ENCODE data around the gene KCNS1. TPM values are rescaled to one million over a fixed set of nuclear protein-coding genes. Genes with fewer than 3 reads are reported as not detected.

Gene KCNS1
- total RNA-seq, 1 donor from 2014 or later = 0.14 TPM

GRCh38 chr20:45070932-45071632 lies 29.8 kb downstream of the KCNS1 start:
- TF ChIP-seq CTCF (IDR thresholded peaks at IDR 0.05; ENCODE audit: borderline replicate concordance) = no peak
- H3K27ac ChIP-seq (replicated peaks) = no peak overlapping the region
- peaks cover 19% of the 10 kb centered on the region for H3K36me3 ChIP-seq
- H3K9me3 ChIP-seq (replicated peaks) = no peaks in the 10 kb centered on the region
- no peaks in the 10 kb centered on the region for H3K27me3 ChIP-seq (ENCODE audit: low read depth)
- intact Hi-C loops (cut with micrococcal nuclease) = no loop called here
- H3K4me1 ChIP-seq = no peaks in the 10 kb centered on the region
- no peak for DNase-seq
- H3K4me3 ChIP-seq = no peak overlapping the region

- no peak for TF ChIP-seq CTCF (IDR thresholded peaks at IDR 0.05; ENCODE audit: borderline replicate concordance)
- Histone ChIP-seq H3K27me3 (ENCODE audit: low read depth) (no peaks in the 10 kb centered on the region), H3K4me1 (no peaks in the 10 kb centered on the region), H3K36me3 (peaks cover 3% of the 10 kb centered on the region), H3K27ac (replicated peaks) (no peak overlapping the region), H3K4me3 (no peak overlapping the region), H3K9me3 (replicated peaks) (no peaks in the 10 kb centered on the region)
- no peak for DNase-seq
- intact Hi-C loops (cut with micrococcal nuclease) = no loop called here
Measured at GRCh38 chr20:45069261-45069660, 31.7 kb downstream of the KCNS1 start.

- TF ChIP-seq CTCF (IDR thresholded peaks at IDR 0.05; ENCODE audit: borderline replicate concordance) = no peak
- H3K4me3 ChIP-seq = no peak overlapping the region
- intact Hi-C loops (cut with micrococcal nuclease) = no loop called here
- H3K27ac ChIP-seq (replicated peaks) = no peak overlapping the region
- no peaks in the 10 kb centered on the region for H3K4me1 ChIP-seq
- no peaks in the 10 kb centered on the region for H3K9me3 ChIP-seq (replicated peaks)
- no peak for DNase-seq
- no peaks in the 10 kb centered on the region for H3K36me3 ChIP-seq
- no peaks in the 10 kb centered on the region for H3K27me3 ChIP-seq (ENCODE audit: low read depth)
Measured at GRCh38 chr20:45067558-45067957, 33.4 kb downstream of the KCNS1 start.

GRCh38 chr20:45067087-45067486 lies 33.8 kb downstream of the KCNS1 start:
- no peak for TF ChIP-seq CTCF (IDR thresholded peaks at IDR 0.05; ENCODE audit: borderline replicate concordance)

GRCh38 chr20:45066372-45066771 lies 34.6 kb downstream of the KCNS1 start:
- intact Hi-C loops (cut with micrococcal nuclease) = no loop called here
- Histone ChIP-seq H3K4me3 (no peak overlapping the region), H3K27ac (replicated peaks) (no peak overlapping the region), H3K9me3 (replicated peaks) (no peaks in the 10 kb centered on the region), H3K36me3 (no peaks in the 10 kb centered on the region), H3K4me1 (no peaks in the 10 kb centered on the region), H3K27me3 (ENCODE audit: low read depth) (no peaks in the 10 kb centered on the region)
- no peak for DNase-seq
- no peak for TF ChIP-seq CTCF (IDR thresholded peaks at IDR 0.05; ENCODE audit: borderline replicate concordance)

More at GRCh38 chr20:45067087-45067486, 33.8 kb downstream of the KCNS1 start:
- no peaks in the 10 kb centered on the region for H3K36me3 ChIP-seq
- H3K9me3 ChIP-seq (replicated peaks) = no peaks in the 10 kb centered on the region
- intact Hi-C loops (cut with micrococcal nuclease) = no loop called here
- H3K4me1 ChIP-seq = no peaks in the 10 kb centered on the region
- H3K4me3 ChIP-seq = no peak overlapping the region
- no peaks in the 10 kb centered on the region for H3K27me3 ChIP-seq (ENCODE audit: low read depth)
- H3K27ac ChIP-seq (replicated peaks) = no peak overlapping the region
- DNase-seq = no peak

Measured in left ventricle myocardium inferior (tissue), 1 donor.